ENCODE measurements around the gene HOXC4.
A peak's percentile ranks its signal among the peaks of the same experiment; 100 is the strongest.

Gene HOXC4

GRCh38 chr12:54048406-54049093 lies 5.1 kb upstream of the HOXC4 start:
- H3K4me3 ChIP-seq (ENCODE audit: low read length) = no peak overlapping the region
- DNase-seq (ENCODE audit: low read depth, low spot score) = no peak

- no peak for DNase-seq (ENCODE audit: low read depth, low spot score)
- no peak overlapping the region for H3K4me3 ChIP-seq (ENCODE audit: low read length)
Measured at GRCh38 chr12:54049108-54049507, 4.5 kb upstream of the HOXC4 start.

- DNase-seq (ENCODE audit: low read depth, low spot score) = no peak
- no peak overlapping the region for H3K4me3 ChIP-seq (ENCODE audit: low read length)
Measured at GRCh38 chr12:54050482-54050810, 3.2 kb upstream of the HOXC4 start.

- DNase-seq (ENCODE audit: low read depth, low spot score) = no peak
- no peak overlapping the region for H3K4me3 ChIP-seq (ENCODE audit: low read length)
Measured at GRCh38 chr12:54051026-54051842, 2.4 kb upstream of the HOXC4 start.

GRCh38 chr12:54051874-54052437 lies 1.7 kb upstream of the HOXC4 start:
- no peak for DNase-seq (ENCODE audit: low read depth, low spot score)
- no peak overlapping the region for H3K4me3 ChIP-seq (ENCODE audit: low read length)

GRCh38 chr12:54052438-54053002 lies 1.1 kb upstream of the HOXC4 start:
- no peak for DNase-seq (ENCODE audit: low read depth, low spot score)
- peak overlapping the region; percentile 81 for H3K4me3 ChIP-seq (ENCODE audit: low read length)

- peak overlapping the region; percentile 81 for H3K4me3 ChIP-seq (ENCODE audit: low read length)
- peak; percentile 48 for DNase-seq (ENCODE audit: low read depth, low spot score)
Measured at GRCh38 chr12:54053003-54053750, 458 bp upstream of the HOXC4 start.

GRCh38 chr12:54054742-54055194 lies 1.1 kb downstream of the HOXC4 start:
- peak overlapping the region; percentile 81 for H3K4me3 ChIP-seq (ENCODE audit: low read length)
- no peak for DNase-seq (ENCODE audit: low read depth, low spot score)

- DNase-seq (ENCODE audit: low read depth, low spot score) = no peak
- H3K4me3 ChIP-seq (ENCODE audit: low read length) = no peak overlapping the region
Measured at GRCh38 chr12:54055552-54055951, 1.9 kb downstream of the HOXC4 start.

GRCh38 chr12:54056110-54056509 lies 2.5 kb downstream of the HOXC4 start:
- DNase-seq (ENCODE audit: low read depth, low spot score) = no peak
- no peak overlapping the region for H3K4me3 ChIP-seq (ENCODE audit: low read length)

- no peak for DNase-seq (ENCODE audit: low read depth, low spot score)
- no peak overlapping the region for H3K4me3 ChIP-seq (ENCODE audit: low read length)
Measured at GRCh38 chr12:54058128-54058768, 4.6 kb downstream of the HOXC4 start.

- H3K4me3 ChIP-seq (ENCODE audit: low read length) = no peak overlapping the region
- no peak for DNase-seq (ENCODE audit: low read depth, low spot score)
Measured at GRCh38 chr12:54059668-54060067, 6.0 kb downstream of the HOXC4 start.

- no peak for DNase-seq (ENCODE audit: low read depth, low spot score)
- H3K4me3 ChIP-seq (ENCODE audit: low read length) = no peak overlapping the region
Measured at GRCh38 chr12:54060174-54060974, 6.7 kb downstream of the HOXC4 start.

GRCh38 chr12:54060975-54061778 lies 7.5 kb downstream of the HOXC4 start:
- DNase-seq (ENCODE audit: low read depth, low spot score) = no peak
- no peak overlapping the region for H3K4me3 ChIP-seq (ENCODE audit: low read length)

GRCh38 chr12:54065677-54066076 lies 12.0 kb downstream of the HOXC4 start:
- DNase-seq (ENCODE audit: low read depth, low spot score) = no peak
- no peak overlapping the region for H3K4me3 ChIP-seq (ENCODE audit: low read length)

- no peak overlapping the region for H3K4me3 ChIP-seq (ENCODE audit: low read length)
- no peak for DNase-seq (ENCODE audit: low read depth, low spot score)
Measured at GRCh38 chr12:54066408-54066807, 12.8 kb downstream of the HOXC4 start.

- H3K4me3 ChIP-seq (ENCODE audit: low read length) = no peak overlapping the region
- no peak for DNase-seq (ENCODE audit: low read depth, low spot score)
Measured at GRCh38 chr12:54068418-54069070, 14.9 kb downstream of the HOXC4 start.
